Neural progenitor cell (in vitro differentiated cells): ENCODE data around the gene ZNF691.

Source experiments
- EZH2 ChIP-seq: fragments of 200-600 bp; sonication (generic); IDR thresholded peaks from 2 replicates; pipeline ENCODE4 v1.6.1; 2017; ENCODE audit warnings: antibody characterized with exemption, mild to moderate bottlenecking, moderate library complexity
- EZH2phosphoT487 ChIP-seq: fragments of 200-600 bp; sonication (generic); IDR thresholded peaks from 2 replicates; pipeline ENCODE4 v1.6.1; 2017; ENCODE audit warnings: antibody characterized with exemption
- TF ChIP-seq, protein P1 (sequence below): fragments of 200-600 bp; sonication (generic); IDR thresholded peaks from 2 replicates; pipeline ENCODE4 v1.5.1; 2017; ENCODE audit warnings: antibody characterized with exemption, mild to moderate bottlenecking

DNA sequence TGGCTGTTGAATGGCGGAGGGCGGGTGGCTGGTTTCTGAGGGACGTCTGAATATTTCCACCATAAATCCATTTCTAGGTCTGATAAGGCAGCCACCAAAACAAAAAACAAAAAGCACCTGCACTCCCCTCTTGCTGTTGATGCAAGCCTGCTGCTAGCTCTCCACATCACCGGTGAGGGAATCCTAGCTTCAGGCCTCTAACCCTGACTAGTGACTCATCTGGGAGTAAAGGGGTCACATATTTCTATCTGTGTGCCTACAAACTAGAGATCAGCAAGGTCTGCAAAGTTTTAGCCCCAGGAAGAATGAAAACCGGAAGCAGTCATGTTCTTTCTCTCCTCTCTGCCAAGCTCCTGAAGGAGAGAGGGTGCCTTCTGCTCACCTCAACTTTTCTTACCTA is 39.8 kb upstream of the ZNF691 start:
- TF ChIP-seq, protein P1, sequence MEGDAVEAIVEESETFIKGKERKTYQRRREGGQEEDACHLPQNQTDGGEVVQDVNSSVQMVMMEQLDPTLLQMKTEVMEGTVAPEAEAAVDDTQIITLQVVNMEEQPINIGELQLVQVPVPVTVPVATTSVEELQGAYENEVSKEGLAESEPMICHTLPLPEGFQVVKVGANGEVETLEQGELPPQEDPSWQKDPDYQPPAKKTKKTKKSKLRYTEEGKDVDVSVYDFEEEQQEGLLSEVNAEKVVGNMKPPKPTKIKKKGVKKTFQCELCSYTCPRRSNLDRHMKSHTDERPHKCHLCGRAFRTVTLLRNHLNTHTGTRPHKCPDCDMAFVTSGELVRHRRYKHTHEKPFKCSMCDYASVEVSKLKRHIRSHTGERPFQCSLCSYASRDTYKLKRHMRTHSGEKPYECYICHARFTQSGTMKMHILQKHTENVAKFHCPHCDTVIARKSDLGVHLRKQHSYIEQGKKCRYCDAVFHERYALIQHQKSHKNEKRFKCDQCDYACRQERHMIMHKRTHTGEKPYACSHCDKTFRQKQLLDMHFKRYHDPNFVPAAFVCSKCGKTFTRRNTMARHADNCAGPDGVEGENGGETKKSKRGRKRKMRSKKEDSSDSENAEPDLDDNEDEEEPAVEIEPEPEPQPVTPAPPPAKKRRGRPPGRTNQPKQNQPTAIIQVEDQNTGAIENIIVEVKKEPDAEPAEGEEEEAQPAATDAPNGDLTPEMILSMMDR, result no peak
- TF ChIP-seq EZH2 (no peak), EZH2phosphoT487 (no peak)
